GM12878 (cell line): ENCODE data around the gene SPOCK1. TPM values are rescaled to one million over a fixed set of nuclear protein-coding genes. Genes with fewer than 3 reads are reported as not detected.

Source experiments
- ATAC-seq: fragments of 200-7000 bp; cut with Tn5 transposase; 3 replicates; pipeline ENCODE4 v1.9.1; 2020; ENCODE audit warnings: mild to moderate bottlenecking, moderate library complexity
- BruUV-seq: library from RNA; stranded (reverse); fragments of 400-500 nt; replicated peaks from 2 replicates; lab custom pipeline; 2021; lab: Mats Ljungman, UMichigan
- CTCF ChIA-PET: fragments of 300-600 bp; sonication (Branson Sonifier 250); formaldehyde crosslinking; extraction: SDS; loops from one replicate; lab custom pipeline; 2021; ENCODE audit warnings: inconsistent platforms; lab: Yijun Ruan, JAX
- POLR2A ChIA-PET: fragments of 350-600 bp; formaldehyde crosslinking; extraction: SDS; loops from one replicate; lab custom pipeline; 2021; ENCODE audit warnings: inconsistent platforms; lab: Charles Lee
- RAD21 ChIA-PET: fragments of 300-600 bp; sonication (Branson Sonifier 250); formaldehyde crosslinking; loops from one replicate; lab custom pipeline; 2023; ENCODE audit warnings: antibody characterized with exemption; ENCODE audit not compliant: unreplicated experiment; lab: Charles Lee
- SMC1A ChIA-PET: fragments of 300-600 bp; sonication (Branson Sonifier 250); formaldehyde crosslinking; loops from one replicate; lab custom pipeline; 2023; ENCODE audit not compliant: unreplicated experiment, uncharacterized antibody; lab: Charles Lee
- DNase-seq: peaks from one replicate; pipeline ENCODE4 v3.0.0-alpha.2; 2011; ENCODE audit warnings: low read depth, low spot score
- FAIRE-seq: peaks from 3 replicates; lab custom pipeline; 2011; peaks lifted over from hg19 to GRCh38; lab: Jason Lieb, UNC
- H2AFZ ChIP-seq: 2 replicates; pipeline ENCODE4 v1.6.0; 2011; ENCODE audit warnings: low read depth, low read length, control low read depth; ENCODE audit not compliant: control insufficient read depth
- H3K27ac ChIP-seq: 2 replicates; pipeline ENCODE4 v1.5.1; 2011; ENCODE audit warnings: control low read depth; ENCODE audit not compliant: control insufficient read depth, insufficient read depth
- H3K27me3 ChIP-seq, 2 experiments: replicated peaks in 1 of 2; 2 replicates each; pipeline versions ENCODE4 v1.6.0 to v1.6.1; 2011; ENCODE audit warnings: low read length in 1 of 2; ENCODE audit not compliant: control insufficient read depth in 2 of 2, insufficient read depth in 2 of 2
- H3K36me3 ChIP-seq, 2 experiments: 2 replicates each; pipeline ENCODE4 v1.5.1; 2011; ENCODE audit warnings: low read length in 1 of 2; ENCODE audit not compliant: control insufficient read depth in 2 of 2, insufficient read depth in 2 of 2
- H3K4me1 ChIP-seq: 2 replicates; pipeline ENCODE4 v1.6.1; 2011; ENCODE audit warnings: mild to moderate bottlenecking, low read length, moderate library complexity, mixed read lengths; ENCODE audit not compliant: control insufficient read depth, insufficient read depth
- H3K4me2 ChIP-seq: 2 replicates; pipeline ENCODE4 v1.6.0; 2011; ENCODE audit warnings: control low read depth; ENCODE audit not compliant: control insufficient read depth, insufficient read depth
- H3K4me3 ChIP-seq: fragments of 200-600 bp; sonication (generic); 2 replicates; pipeline ENCODE4 v1.5.1; 2016
- H3K79me2 ChIP-seq: 2 replicates; pipeline ENCODE4 v1.6.0; 2011; ENCODE audit warnings: low read length; ENCODE audit not compliant: control insufficient read depth, insufficient read depth
- H3K9ac ChIP-seq: 2 replicates; pipeline ENCODE4 v1.8.0; 2011; ENCODE audit warnings: low read length, control low read depth, mixed read lengths; ENCODE audit not compliant: control insufficient read depth, insufficient read depth
- H3K9me3 ChIP-seq: replicated peaks from 3 replicates; pipeline ENCODE4 v1.5.1; 2011; ENCODE audit warnings: mild to moderate bottlenecking, low read length; ENCODE audit not compliant: control insufficient read depth, insufficient read depth
- H4K20me1 ChIP-seq: 2 replicates; pipeline ENCODE4 v1.6.0; 2011; ENCODE audit not compliant: control insufficient read depth, insufficient read depth
- ESRRA ChIP-seq: IDR thresholded peaks from 2 replicates; pipeline ENCODE4 v1.6.1; 2012; ENCODE audit warnings: mild to moderate bottlenecking, low read length, improper control_type of control experiment
- IKZF1 ChIP-seq: fragments of 450-650 bp; conservative IDR thresholded peaks from 2 replicates; pipeline ENCODE4 v1.6.1; 2017; ENCODE audit warnings: antibody characterized with exemption, mild to moderate bottlenecking
- MTA2 ChIP-seq: fragments of 450-650 bp; IDR thresholded peaks from 2 replicates; pipeline ENCODE4 v1.6.1; 2016; ENCODE audit warnings: low read depth, mild to moderate bottlenecking, moderate library complexity
- NFYA ChIP-seq: IDR thresholded peaks from 2 replicates; pipeline ENCODE4 v1.6.1; 2011; ENCODE audit warnings: low read depth, mild to moderate bottlenecking, low read length, improper control_type of control experiment, borderline replicate concordance
- PML ChIP-seq: IDR thresholded peaks from 2 replicates; pipeline ENCODE4 v1.6.1; 2012; ENCODE audit warnings: low read length, inconsistent platforms
- POLR2AphosphoS2 ChIP-seq: IDR thresholded peaks from 2 replicates; pipeline ENCODE4 v1.6.1; 2011; ENCODE audit warnings: low read depth, mild to moderate bottlenecking, low read length, improper control_type of control experiment, moderate library complexity
- RCOR1 ChIP-seq: conservative IDR thresholded peaks from 2 replicates; pipeline ENCODE4 v1.6.1; 2012; ENCODE audit warnings: low read depth, low read length, improper control_type of control experiment
- SMC3 ChIP-seq: IDR thresholded peaks from 2 replicates; pipeline ENCODE4 v1.6.1; 2011; ENCODE audit warnings: low read length, improper control_type of control experiment, borderline replicate concordance
- SUZ12 ChIP-seq: fragments of 200-600 bp; sonication (generic); IDR thresholded peaks from one replicate; pipeline ENCODE4 v1.6.1; 2018; ENCODE audit warnings: antibody characterized with exemption, mild to moderate bottlenecking; ENCODE audit not compliant: unreplicated experiment
- WRNIP1 ChIP-seq: IDR thresholded peaks from 2 replicates; pipeline ENCODE4 v1.6.1; 2011; ENCODE audit warnings: low read depth, low read length, improper control_type of control experiment, borderline replicate concordance
- ZNF384 ChIP-seq: IDR thresholded peaks from 2 replicates; pipeline ENCODE4 v1.6.1; 2012; ENCODE audit warnings: low read depth, mild to moderate bottlenecking, low read length, improper control_type of control experiment, borderline replicate concordance
- WGBS: methylation state at CpG from one replicate; pipeline ENCODE4 v1.1.6; 2016; ENCODE audit warnings: low lambda C conversion rate; ENCODE audit not compliant: insufficient replicate concordance, insufficient coverage; ENCODE audit errors: missing lambda C conversion rate; 5-methylcytosine and 5-hydroxymethylcytosine counted together
- in situ Hi-C: fragments of 300-500 bp; cut with MboI; formaldehyde crosslinking; loops from 9 replicates; pipeline ENCODE4 v1.14.3; 2018; ENCODE audit warnings: mixed read lengths
- intact Hi-C: fragments of 100-400 bp; cut with micrococcal nuclease; formaldehyde crosslinking; loops from one replicate; pipeline ENCODE4 v1.14.2; 2022; ENCODE audit not compliant: unreplicated experiment
- polyA plus RNA-seq, 11 experiments: library from polyadenylated mRNA; depleted of rRNA in 4 of 11; unstranded in 6 of 11; stranded (reverse) in 5 of 11; fragments of >200 nt; fragmentation: Nextera tagmentation in 4 of 11; fragmentation: Illumina TruSeq in 1 of 11; extraction: Ambion mirVana in 4 of 11; extraction: Trizol in 1 of 11; gene quantifications; 1 replicate in 1 of 11; 2 replicates in 10 of 11; pipeline versions ENCODE4 v1.2.1 to v1.2.3, GENCODE V29; 2011 to 2016; ENCODE audit warnings: inconsistent platforms in 2 of 11, missing spikeins in 2 of 11, low read depth in 1 of 11
- total RNA-seq, 4 experiments: library from RNA; depleted of rRNA in 3 of 4; stranded (reverse); fragments of >200 nt in 3 of 4; fragmentation: Illumina TruSeq in 1 of 4; extraction: Trizol in 1 of 4; gene quantifications; 2 replicates each; pipeline versions ENCODE4 v1.2.1 to v1.2.3, GENCODE V29; 2013 to 2021
- TF ChIP-seq, protein P1 (sequence below): IDR thresholded peaks from 2 replicates; pipeline ENCODE4 v1.6.1; 2011; ENCODE audit warnings: low read depth, low read length, improper control_type of control experiment, borderline replicate concordance
- TF ChIP-seq, protein P2 (sequence below): fragments of 450-650 bp; IDR thresholded peaks from 2 replicates; pipeline ENCODE4 v1.6.1; 2017; ENCODE audit warnings: mild to moderate bottlenecking, low read depth, inconsistent platforms; ENCODE audit not compliant: poor library complexity, severe bottlenecking

The SPOCK1 gene
- total and polyA plus RNA-seq, 10 of the 15 experiments (the other 5 are each of a cell fraction or from before 2014, with no cell fraction given), result 0.06 to 0.68 (median 0.25) TPM; not detected in 3

DNA sequence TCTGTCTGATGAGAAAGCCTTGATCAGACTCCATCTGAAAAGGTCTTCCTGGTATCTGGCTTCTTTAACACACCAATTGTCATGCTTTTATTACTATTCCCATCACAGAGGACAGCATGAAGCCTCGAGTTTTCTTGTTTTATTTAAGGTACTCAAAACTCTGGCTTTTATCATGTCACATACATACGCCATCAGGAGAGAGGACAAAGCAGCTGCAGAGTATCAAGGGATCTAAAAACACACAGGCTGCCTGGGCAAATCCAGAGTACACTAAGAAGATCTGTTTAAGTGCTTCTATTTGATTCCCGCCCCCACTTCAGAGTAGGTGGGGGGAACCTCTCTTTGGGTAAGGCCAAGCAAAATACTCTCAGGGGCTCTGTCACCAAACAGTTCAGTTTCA, 277.2 kb downstream of the SPOCK1 start:
- ChIA-PET CTCF (interaction anchor here (0.8 kb wide), 1 partner anchor 11 kb away, joined by 3 read pairs; no protein-coding TSS in a partner anchor), POLR2A (no interaction called here), SMC1A (no interaction called here), RAD21 (no interaction called here)
- WGBS, result 13% methylated on average over 3 of the region's 3 CpGs
- H3K36me3 ChIP-seq, result no peaks in the 10 kb centered on the region
- no peaks in the 10 kb centered on the region for H4K20me1 ChIP-seq
- no peak overlapping the region for H2AFZ ChIP-seq
- in situ Hi-C loops (no loop called here), intact Hi-C loops (loop anchor here (2.0 kb wide), 1 partner anchor 147 kb away; no protein-coding TSS in a partner anchor)
- no peaks in the 10 kb centered on the region for H3K4me1 ChIP-seq
- DNase-seq, result no peak
- H3K9me3 ChIP-seq, result no peaks in the 10 kb centered on the region
- FAIRE-seq, result no peak
- no TSS peak for BruUV-seq
- no peak overlapping the region for H3K9ac ChIP-seq
- H3K4me3 ChIP-seq, result no peak overlapping the region
- no peak overlapping the region for H3K27ac ChIP-seq
- no peak overlapping the region for H3K4me2 ChIP-seq
- H3K27me3 ChIP-seq, result no peaks in the 10 kb centered on the region; a peak in 1 of 4 replicates
- TF ChIP-seq PML (no peak), SMC3 (no peak), SUZ12 (no peak), ESRRA (no peak), ZNF384 (no peak), MTA2 (no peak), POLR2AphosphoS2 (no peak), IKZF1 (no peak), WRNIP1 (no peak), RCOR1 (no peak), NFYA (no peak)
- TF ChIP-seq, protein P1, sequence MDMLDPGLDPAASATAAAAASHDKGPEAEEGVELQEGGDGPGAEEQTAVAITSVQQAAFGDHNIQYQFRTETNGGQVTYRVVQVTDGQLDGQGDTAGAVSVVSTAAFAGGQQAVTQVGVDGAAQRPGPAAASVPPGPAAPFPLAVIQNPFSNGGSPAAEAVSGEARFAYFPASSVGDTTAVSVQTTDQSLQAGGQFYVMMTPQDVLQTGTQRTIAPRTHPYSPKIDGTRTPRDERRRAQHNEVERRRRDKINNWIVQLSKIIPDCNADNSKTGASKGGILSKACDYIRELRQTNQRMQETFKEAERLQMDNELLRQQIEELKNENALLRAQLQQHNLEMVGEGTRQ, result no peak
- TF ChIP-seq, protein P2, sequence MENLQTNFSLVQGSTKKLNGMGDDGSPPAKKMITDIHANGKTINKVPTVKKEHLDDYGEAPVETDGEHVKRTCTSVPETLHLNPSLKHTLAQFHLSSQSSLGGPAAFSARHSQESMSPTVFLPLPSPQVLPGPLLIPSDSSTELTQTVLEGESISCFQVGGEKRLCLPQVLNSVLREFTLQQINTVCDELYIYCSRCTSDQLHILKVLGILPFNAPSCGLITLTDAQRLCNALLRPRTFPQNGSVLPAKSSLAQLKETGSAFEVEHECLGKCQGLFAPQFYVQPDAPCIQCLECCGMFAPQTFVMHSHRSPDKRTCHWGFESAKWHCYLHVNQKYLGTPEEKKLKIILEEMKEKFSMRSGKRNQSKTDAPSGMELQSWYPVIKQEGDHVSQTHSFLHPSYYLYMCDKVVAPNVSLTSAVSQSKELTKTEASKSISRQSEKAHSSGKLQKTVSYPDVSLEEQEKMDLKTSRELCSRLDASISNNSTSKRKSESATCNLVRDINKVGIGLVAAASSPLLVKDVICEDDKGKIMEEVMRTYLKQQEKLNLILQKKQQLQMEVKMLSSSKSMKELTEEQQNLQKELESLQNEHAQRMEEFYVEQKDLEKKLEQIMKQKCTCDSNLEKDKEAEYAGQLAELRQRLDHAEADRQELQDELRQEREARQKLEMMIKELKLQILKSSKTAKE, result no peak
- ATAC-seq, result no peak
- no peaks in the 10 kb centered on the region for H3K79me2 ChIP-seq
